ENCODE measurements around the gene ALPK3. TPM values are rescaled to one million over a fixed set of nuclear protein-coding genes. Genes with fewer than 3 reads are reported as not detected.

Gene ALPK3
- total RNA-seq, 1 donor from 2014 or later = 5.4 TPM

- H3K36me3 ChIP-seq = no peaks in the 10 kb centered on the region
- Mint-ChIP-seq H3K4me3 (no peak overlapping the region), H3K27me3 (ENCODE audit: insufficient read depth, low read depth) (no peaks in the 10 kb centered on the region), H3K9me3 (no peaks in the 10 kb centered on the region), H3K36me3 (no peaks in the 10 kb centered on the region), H3K27ac (no peak overlapping the region), H3K4me1 (peaks cover 3% of the 10 kb centered on the region)
- peaks cover 6% of the 10 kb centered on the region for H3K4me1 ChIP-seq
- H3K9ac ChIP-seq = no peak overlapping the region
- no peaks in the 10 kb centered on the region for H3K79me2 ChIP-seq (ENCODE audit: low read depth)
- no peaks in the 10 kb centered on the region for H3K27me3 ChIP-seq
- H3K4me3 ChIP-seq = no peak overlapping the region
- H3K27ac ChIP-seq = no peak overlapping the region
- DNase-seq (ENCODE audit: low spot score) = no peak
- no peak overlapping the region for H2AFZ ChIP-seq (replicated peaks)
- H3F3A ChIP-seq (ENCODE audit: low read depth) = no peaks in the 10 kb centered on the region
- TF ChIP-seq EZH2phosphoT487 (IDR thresholded peaks at IDR 0.05) (no peak), EZH2 (IDR thresholded peaks at IDR 0.05) (no peak), CTCF (IDR thresholded peaks at IDR 0.05) (no peak)
- no peaks in the 10 kb centered on the region for H4K20me1 ChIP-seq (ENCODE audit: low read depth)
- H3K9me3 ChIP-seq (ENCODE audit: low read depth) = no peaks in the 10 kb centered on the region
- H3K4me2 ChIP-seq = no peak overlapping the region
These were observed 12.3 kb downstream of the ALPK3 start for GRCh38 chr15:84829428-84829827.

GRCh38 chr15:84830036-84830435, 12.9 kb downstream of the ALPK3 start:
- TF ChIP-seq EZH2phosphoT487 (IDR thresholded peaks at IDR 0.05) (no peak), CTCF (IDR thresholded peaks at IDR 0.05) (no peak), EZH2 (IDR thresholded peaks at IDR 0.05) (no peak)
- Mint-ChIP-seq H3K4me1 (peaks cover 3% of the 10 kb centered on the region), H3K27me3 (ENCODE audit: insufficient read depth, low read depth) (no peaks in the 10 kb centered on the region), H3K9me3 (no peaks in the 10 kb centered on the region), H3K36me3 (no peaks in the 10 kb centered on the region), H3K27ac (no peak overlapping the region), H3K4me3 (no peak overlapping the region)
- no peak for DNase-seq (ENCODE audit: low spot score)
- Histone ChIP-seq H3K4me3 (no peak overlapping the region), H2AFZ (replicated peaks) (no peak overlapping the region), H3K36me3 (no peaks in the 10 kb centered on the region), H3K9me3 (ENCODE audit: low read depth) (no peaks in the 10 kb centered on the region), H3K79me2 (ENCODE audit: low read depth) (no peaks in the 10 kb centered on the region), H3K27ac (no peak overlapping the region), H3K4me2 (no peak overlapping the region), H4K20me1 (ENCODE audit: low read depth) (no peaks in the 10 kb centered on the region), H3F3A (ENCODE audit: low read depth) (no peaks in the 10 kb centered on the region), H3K9ac (no peak overlapping the region), H3K4me1 (peaks cover 9% of the 10 kb centered on the region), H3K27me3 (no peaks in the 10 kb centered on the region)

- no peak overlapping the region for H3K27ac ChIP-seq
- H3K27me3 ChIP-seq = no peaks in the 10 kb centered on the region
- Mint-ChIP-seq H3K27ac (no peak overlapping the region), H3K9me3 (no peaks in the 10 kb centered on the region), H3K4me3 (no peak overlapping the region), H3K36me3 (no peaks in the 10 kb centered on the region), H3K27me3 (ENCODE audit: insufficient read depth, low read depth) (peaks cover 3% of the 10 kb centered on the region), H3K4me1 (peaks cover 3% of the 10 kb centered on the region)
- H3K4me3 ChIP-seq = no peak overlapping the region
- peaks cover 9% of the 10 kb centered on the region for H3K4me1 ChIP-seq
- DNase-seq (ENCODE audit: low spot score) = no peak
- no peak overlapping the region for H3K4me2 ChIP-seq
- no peaks in the 10 kb centered on the region for H3K36me3 ChIP-seq
- no peaks in the 10 kb centered on the region for H3F3A ChIP-seq (ENCODE audit: low read depth)
- no peaks in the 10 kb centered on the region for H3K79me2 ChIP-seq (ENCODE audit: low read depth)
- no peak overlapping the region for H3K9ac ChIP-seq
- TF ChIP-seq EZH2phosphoT487 (IDR thresholded peaks at IDR 0.05) (no peak), CTCF (IDR thresholded peaks at IDR 0.05) (no peak), EZH2 (IDR thresholded peaks at IDR 0.05) (no peak)
- no peak overlapping the region for H2AFZ ChIP-seq (replicated peaks)
- no peaks in the 10 kb centered on the region for H4K20me1 ChIP-seq (ENCODE audit: low read depth)
- H3K9me3 ChIP-seq (ENCODE audit: low read depth) = no peaks in the 10 kb centered on the region
These were observed 13.9 kb downstream of the ALPK3 start for GRCh38 chr15:84831028-84831427.

All from neural progenitor cell (in vitro differentiated cells).